ENCODE results near the gene RXYLT1.
A peak's percentile ranks its signal among the peaks of the same experiment; 100 is the strongest.

The RXYLT1 gene

DNA sequence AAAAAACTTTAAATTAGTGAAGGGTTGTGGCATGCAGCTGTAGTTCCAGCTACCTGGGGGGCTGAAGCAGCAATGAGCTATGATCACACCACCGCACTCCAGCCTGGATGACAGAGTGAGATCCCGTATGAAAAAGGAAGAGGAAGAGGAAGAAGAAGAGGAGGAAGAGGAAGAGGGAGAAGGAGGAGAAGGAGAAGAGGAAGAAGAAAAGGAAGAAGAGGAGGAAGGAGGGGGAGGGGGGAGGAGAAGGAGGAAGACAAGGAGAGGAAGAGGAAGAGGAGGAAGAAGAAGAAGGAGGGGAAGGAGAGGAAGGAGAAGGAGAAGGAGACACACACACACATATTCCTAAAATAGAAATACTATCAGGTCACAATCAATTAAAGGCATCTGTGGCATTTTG, 32.0 kb downstream of the RXYLT1 start:
- intact Hi-C loops (cut with micrococcal nuclease) = no loop called here
- Mint-ChIP-seq H3K9me3 (peaks cover 9% of the 10 kb centered on the region), H3K36me3 (ENCODE audit: low read depth) (no peaks in the 10 kb centered on the region), H3K27me3 (no peaks in the 10 kb centered on the region), H3K4me1 (ENCODE audit: low read depth) (no peaks in the 10 kb centered on the region), H3K4me3 (no peak overlapping the region), H3K27ac (no peak overlapping the region)

- Mint-ChIP-seq H3K36me3 (ENCODE audit: low read depth) (no peaks in the 10 kb centered on the region), H3K4me3 (no peak overlapping the region), H3K27me3 (no peaks in the 10 kb centered on the region), H3K4me1 (ENCODE audit: low read depth) (no peaks in the 10 kb centered on the region), H3K9me3 (peaks cover 17% of the 10 kb centered on the region), H3K27ac (no peak overlapping the region)
- intact Hi-C loops (cut with micrococcal nuclease) = no loop called here
Observed at GRCh38 chr12:63814146-63814772, 34.5 kb downstream of the RXYLT1 start.

GRCh38 chr12:63815482-63815852, 35.8 kb downstream of the RXYLT1 start:
- H3K4me1 Mint-ChIP-seq (ENCODE audit: low read depth) = no peaks in the 10 kb centered on the region
- H3K9me3 Mint-ChIP-seq = peaks cover 20% of the 10 kb centered on the region
- H3K4me3 Mint-ChIP-seq = no peak overlapping the region
- H3K36me3 Mint-ChIP-seq (ENCODE audit: low read depth) = no peaks in the 10 kb centered on the region
- intact Hi-C loops (cut with micrococcal nuclease) = no loop called here
- H3K27ac Mint-ChIP-seq = no peak overlapping the region
- no peaks in the 10 kb centered on the region for H3K27me3 Mint-ChIP-seq

- intact Hi-C loops (cut with micrococcal nuclease) = no loop called here
Observed at GRCh38 chr12:63816031-63816430, 36.3 kb downstream of the RXYLT1 start.

GRCh38 chr12:63820427-63820826, 40.7 kb downstream of the RXYLT1 start:
- Mint-ChIP-seq H3K36me3 (ENCODE audit: low read depth) (no peaks in the 10 kb centered on the region), H3K4me1 (ENCODE audit: low read depth) (peaks cover 5% of the 10 kb centered on the region), H3K4me3 (no peak overlapping the region), H3K27me3 (peaks cover 13% of the 10 kb centered on the region), H3K9me3 (peaks cover 11% of the 10 kb centered on the region), H3K27ac (no peak overlapping the region)
- intact Hi-C loops (cut with micrococcal nuclease) = no loop called here

More at GRCh38 chr12:63816031-63816430, 36.3 kb downstream of the RXYLT1 start:
- no peak overlapping the region for H3K27ac Mint-ChIP-seq
- no peaks in the 10 kb centered on the region for H3K4me1 Mint-ChIP-seq (ENCODE audit: low read depth)
- peaks cover 20% of the 10 kb centered on the region for H3K9me3 Mint-ChIP-seq
- no peak overlapping the region for H3K4me3 Mint-ChIP-seq
- no peaks in the 10 kb centered on the region for H3K36me3 Mint-ChIP-seq (ENCODE audit: low read depth)
- peaks cover 4% of the 10 kb centered on the region for H3K27me3 Mint-ChIP-seq

DNA sequence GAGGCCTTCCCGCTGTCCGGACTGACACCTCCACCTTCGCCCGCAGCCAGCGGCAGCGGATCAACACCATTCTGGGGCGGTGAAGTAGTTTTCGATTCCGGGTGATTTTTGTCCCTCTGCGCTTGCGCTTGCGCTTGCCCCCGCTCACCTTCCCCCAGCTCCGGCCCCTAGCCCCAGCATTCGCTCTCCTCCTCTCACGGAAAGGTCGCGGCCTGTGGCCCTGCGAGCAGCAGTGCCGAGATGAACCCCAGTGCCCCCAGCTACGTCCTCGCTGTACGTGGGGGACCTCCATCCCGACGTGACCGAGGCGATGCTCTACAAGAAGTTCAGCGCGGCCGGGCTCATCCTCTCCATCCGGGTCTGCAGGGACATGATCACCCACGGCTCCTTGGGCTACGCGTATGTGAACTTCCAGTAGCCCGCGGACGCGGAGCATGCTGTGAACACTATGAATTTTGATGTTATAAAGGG, 42.1 kb downstream of the RXYLT1 start:
- peaks cover 13% of the 10 kb centered on the region for H3K27me3 Mint-ChIP-seq
- peaks cover 5% of the 10 kb centered on the region for H3K4me1 Mint-ChIP-seq (ENCODE audit: low read depth)
- H3K9me3 Mint-ChIP-seq = peaks cover 11% of the 10 kb centered on the region
- no peak overlapping the region for H3K27ac Mint-ChIP-seq
- intact Hi-C loops (cut with micrococcal nuclease) = no loop called here
- no peaks in the 10 kb centered on the region for H3K36me3 Mint-ChIP-seq (ENCODE audit: low read depth)
- H3K4me3 Mint-ChIP-seq = peak overlapping the region; percentile 57

DNA sequence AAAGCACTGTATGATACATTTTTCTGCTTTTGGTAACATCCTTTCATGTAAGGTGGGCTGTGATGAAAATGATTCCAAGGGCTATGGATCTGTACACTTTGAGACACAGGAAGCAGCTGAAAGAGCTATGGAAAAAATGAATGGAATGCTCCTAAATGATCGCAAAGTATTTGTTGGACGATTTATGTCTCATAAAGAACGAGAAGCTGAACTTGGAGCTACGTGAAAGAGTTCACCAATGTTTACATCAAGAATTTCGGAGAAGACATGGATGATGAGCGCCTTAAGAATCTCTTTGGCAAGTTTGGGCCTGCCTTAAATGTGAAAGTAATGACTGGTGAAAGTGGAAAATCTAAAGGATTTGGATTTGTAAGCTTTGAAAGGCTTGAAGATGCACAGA, 42.6 kb downstream of the RXYLT1 start:
- Mint-ChIP-seq H3K27ac (no peak overlapping the region), H3K9me3 (peaks cover 11% of the 10 kb centered on the region), H3K4me1 (ENCODE audit: low read depth) (peaks cover 5% of the 10 kb centered on the region), H3K27me3 (peaks cover 13% of the 10 kb centered on the region), H3K4me3 (no peak overlapping the region), H3K36me3 (ENCODE audit: low read depth) (no peaks in the 10 kb centered on the region)
- intact Hi-C loops (cut with micrococcal nuclease) = no loop called here

DNA sequence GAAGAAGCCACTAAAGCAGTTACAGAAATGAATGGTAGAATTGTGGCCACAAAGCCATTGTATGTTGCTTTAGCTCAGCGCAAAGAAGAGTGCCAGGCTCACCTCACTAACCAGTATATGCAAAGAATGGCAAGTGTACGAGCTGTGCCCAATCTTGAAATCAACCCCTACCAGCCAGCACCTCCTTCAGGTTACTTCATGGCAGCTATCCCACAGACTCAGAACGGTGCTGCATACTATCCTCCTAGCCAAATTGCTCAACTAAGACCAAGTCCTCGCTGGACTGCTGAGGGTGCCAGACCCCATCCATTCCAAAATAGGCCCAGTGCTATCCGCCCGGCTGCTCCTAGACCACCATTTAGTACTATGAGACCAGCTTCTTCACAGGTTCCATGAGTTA, 43.3 kb downstream of the RXYLT1 start:
- Mint-ChIP-seq H3K27ac (no peak overlapping the region), H3K4me1 (ENCODE audit: low read depth) (peaks cover 5% of the 10 kb centered on the region), H3K36me3 (ENCODE audit: low read depth) (no peaks in the 10 kb centered on the region), H3K9me3 (peaks cover 11% of the 10 kb centered on the region), H3K4me3 (no peak overlapping the region), H3K27me3 (peaks cover 13% of the 10 kb centered on the region)
- intact Hi-C loops (cut with micrococcal nuclease) = no loop called here

DNA sequence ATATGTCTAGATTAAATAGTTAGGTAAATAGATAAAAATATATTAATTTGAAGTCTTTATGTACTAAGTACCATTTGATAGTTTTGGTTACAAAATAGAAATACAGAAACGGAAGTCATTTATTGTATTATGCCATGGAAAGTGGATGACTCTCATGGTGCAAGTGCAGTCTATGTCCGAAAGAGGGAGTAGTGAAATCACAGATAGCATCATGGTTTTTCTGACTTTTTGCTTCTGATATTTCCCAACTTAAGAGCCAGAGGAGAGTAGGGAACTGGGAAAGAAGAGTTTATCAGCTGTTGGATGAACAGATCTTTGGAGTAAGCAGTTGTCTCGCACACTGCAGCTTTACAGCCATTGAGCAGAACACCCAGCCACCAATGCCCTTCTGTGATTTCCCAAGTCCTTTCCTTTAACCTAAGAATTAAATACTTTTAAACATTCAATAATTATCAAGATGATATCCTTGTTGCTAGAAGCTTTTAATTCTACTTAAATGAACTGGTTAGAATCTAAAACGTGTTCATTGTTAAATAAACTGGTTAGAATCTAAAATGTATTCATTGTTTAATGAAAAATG, 46.4 kb downstream of the RXYLT1 start:
- peaks cover 9% of the 10 kb centered on the region for H3K27me3 Mint-ChIP-seq
- no peak overlapping the region for H3K27ac Mint-ChIP-seq
- no peaks in the 10 kb centered on the region for H3K9me3 Mint-ChIP-seq
- H3K36me3 Mint-ChIP-seq (ENCODE audit: low read depth) = no peaks in the 10 kb centered on the region
- intact Hi-C loops (cut with micrococcal nuclease) = loop anchor here (5.0 kb wide), 1 partner anchor 566 kb away; the partner anchor contains the start of gene C12orf56
- H3K4me3 Mint-ChIP-seq = no peak overlapping the region
- peaks cover 5% of the 10 kb centered on the region for H3K4me1 Mint-ChIP-seq (ENCODE audit: low read depth)

GRCh38 chr12:63828867-63829266, 49.2 kb downstream of the RXYLT1 start:
- Mint-ChIP-seq H3K9me3 (no peaks in the 10 kb centered on the region), H3K27ac (no peak overlapping the region), H3K27me3 (peaks cover 5% of the 10 kb centered on the region), H3K4me1 (ENCODE audit: low read depth) (no peaks in the 10 kb centered on the region), H3K36me3 (ENCODE audit: low read depth) (no peaks in the 10 kb centered on the region), H3K4me3 (no peak overlapping the region)
- intact Hi-C loops (cut with micrococcal nuclease) = loop anchor here (5.0 kb wide), 1 partner anchor 563 kb away; the partner anchor contains the start of gene C12orf56

DNA sequence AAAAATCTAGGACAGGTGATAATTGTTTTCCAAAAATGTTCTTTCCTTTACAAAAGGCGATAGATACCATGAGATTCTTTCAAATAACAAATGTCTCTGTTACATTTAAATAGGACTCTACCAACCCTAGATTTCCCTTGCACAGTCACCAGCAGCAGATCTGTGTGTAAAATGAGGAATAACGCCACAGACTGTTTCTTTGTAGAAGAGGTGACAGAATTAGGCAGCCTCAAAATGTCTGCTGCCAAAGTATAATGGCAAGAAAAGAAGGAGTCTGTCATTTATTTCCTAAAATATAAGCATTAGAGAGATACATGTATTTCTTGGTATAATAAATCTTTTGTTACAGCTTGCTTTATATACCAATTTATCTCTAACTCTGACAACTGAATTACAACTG, 56.3 kb downstream of the RXYLT1 start:
- H3K27me3 Mint-ChIP-seq = peaks cover 9% of the 10 kb centered on the region
- no peak overlapping the region for H3K4me3 Mint-ChIP-seq
- no peaks in the 10 kb centered on the region for H3K36me3 Mint-ChIP-seq (ENCODE audit: low read depth)
- H3K9me3 Mint-ChIP-seq = no peaks in the 10 kb centered on the region
- intact Hi-C loops (cut with micrococcal nuclease) = no loop called here
- no peaks in the 10 kb centered on the region for H3K4me1 Mint-ChIP-seq (ENCODE audit: low read depth)
- H3K27ac Mint-ChIP-seq = no peak overlapping the region

DNA sequence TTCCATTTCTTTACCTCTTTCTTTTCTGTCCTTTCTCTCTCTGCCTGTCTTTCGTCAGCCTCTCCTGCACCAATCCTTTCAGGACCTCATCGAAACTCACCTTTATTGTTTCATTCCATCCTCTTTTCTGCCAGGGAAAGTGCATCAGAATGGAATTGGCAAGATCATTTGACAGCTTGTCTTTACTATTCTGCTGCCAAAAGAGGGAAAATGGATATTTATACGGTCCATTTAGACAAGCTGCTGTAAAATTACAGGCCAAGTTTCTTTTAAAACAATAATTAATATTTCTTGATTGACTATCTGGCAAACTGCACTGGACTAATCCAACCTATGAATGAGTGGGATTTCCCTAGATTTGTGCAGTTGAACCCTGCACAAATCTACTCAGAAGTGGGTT, 57.2 kb downstream of the RXYLT1 start:
- intact Hi-C loops (cut with micrococcal nuclease) = no loop called here
- Mint-ChIP-seq H3K36me3 (ENCODE audit: low read depth) (no peaks in the 10 kb centered on the region), H3K9me3 (no peaks in the 10 kb centered on the region), H3K4me1 (ENCODE audit: low read depth) (no peaks in the 10 kb centered on the region), H3K27ac (no peak overlapping the region), H3K27me3 (peaks cover 7% of the 10 kb centered on the region), H3K4me3 (no peak overlapping the region)

DNA sequence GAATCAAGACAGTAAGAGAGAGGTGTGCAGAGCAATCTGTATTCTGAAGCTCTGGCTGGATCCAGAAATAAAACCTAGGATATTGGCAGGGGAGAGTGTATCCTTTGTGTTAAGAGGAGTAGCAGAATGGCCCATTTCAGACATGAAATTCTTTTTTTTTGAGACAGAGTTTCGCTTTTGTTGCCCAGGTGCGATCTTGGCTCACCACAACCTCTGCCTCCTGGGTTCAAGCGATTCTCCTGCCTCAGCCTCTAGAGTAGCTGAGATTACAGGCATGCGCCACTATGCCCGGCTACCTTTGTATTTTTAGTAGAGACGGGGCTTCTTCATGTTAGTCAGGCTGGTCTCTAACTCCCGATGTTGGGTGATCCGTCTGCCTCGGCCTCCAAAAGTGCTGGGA, 58.7 kb downstream of the RXYLT1 start:
- Mint-ChIP-seq H3K36me3 (ENCODE audit: low read depth) (no peaks in the 10 kb centered on the region), H3K9me3 (no peaks in the 10 kb centered on the region), H3K4me3 (no peak overlapping the region), H3K4me1 (ENCODE audit: low read depth) (no peaks in the 10 kb centered on the region), H3K27ac (no peak overlapping the region), H3K27me3 (peaks cover 12% of the 10 kb centered on the region)
- intact Hi-C loops (cut with micrococcal nuclease) = no loop called here

GRCh38 chr12:63841011-63841410, 61.3 kb downstream of the RXYLT1 start:
- Mint-ChIP-seq H3K27me3 (peaks cover 19% of the 10 kb centered on the region), H3K36me3 (ENCODE audit: low read depth) (peaks cover 8% of the 10 kb centered on the region), H3K4me1 (ENCODE audit: low read depth) (peaks cover 12% of the 10 kb centered on the region), H3K4me3 (no peak overlapping the region), H3K27ac (no peak overlapping the region), H3K9me3 (no peaks in the 10 kb centered on the region)
- intact Hi-C loops (cut with micrococcal nuclease) = loop anchor here (5.0 kb wide), 3 partner anchors 76 to 246 kb away; no protein-coding TSS in a partner anchor

GRCh38 chr12:63841571-63841970, 61.9 kb downstream of the RXYLT1 start:
- Mint-ChIP-seq H3K27me3 (peaks cover 19% of the 10 kb centered on the region), H3K4me3 (no peak overlapping the region), H3K9me3 (no peaks in the 10 kb centered on the region), H3K36me3 (ENCODE audit: low read depth) (peaks cover 8% of the 10 kb centered on the region), H3K27ac (no peak overlapping the region), H3K4me1 (ENCODE audit: low read depth) (peaks cover 16% of the 10 kb centered on the region)
- intact Hi-C loops (cut with micrococcal nuclease) = loop anchor here (5.0 kb wide), 3 partner anchors 76 to 246 kb away; no protein-coding TSS in a partner anchor
